Neural cell (in vitro differentiated cells): Measurements from ENCODE around the gene PDLIM1. TPM values are rescaled to one million over a fixed set of nuclear protein-coding genes. Genes with fewer than 3 reads are reported as not detected.

ENCODE experiments used
- H2AFZ ChIP-seq: fragments of 200-600, 300-800 bp; sonication (generic), shearing (Covaris generic); 2 replicates; pipeline ENCODE4 v1.6.0; 2014; ENCODE audit warnings: low read depth, mild to moderate bottlenecking, antibody characterized with exemption, low read length, moderate library complexity
- H3F3A ChIP-seq: fragments of 200-600 bp; shearing (Covaris generic); 2 replicates; pipeline ENCODE4 v1.6.1; 2016; ENCODE audit warnings: mild to moderate bottlenecking, moderate library complexity, mixed read lengths, antibody characterized with exemption, low read length; ENCODE audit not compliant: insufficient read depth, poor library complexity, severe bottlenecking
- H3K27ac ChIP-seq: fragments of 200-600, 300-800 bp; sonication (generic), shearing (Covaris generic); 2 replicates; pipeline ENCODE4 v1.5.1; 2014; ENCODE audit warnings: mild to moderate bottlenecking, low read length, moderate library complexity
- H3K27me3 ChIP-seq: fragments of 300-800, 200-600 bp; sonication (generic), shearing (Covaris generic); 2 replicates; pipeline ENCODE4 v1.6.0; 2014; ENCODE audit warnings: mild to moderate bottlenecking, low read depth, low read length, moderate library complexity; ENCODE audit not compliant: insufficient read depth
- H3K36me3 ChIP-seq: fragments of 300-800, 200-600 bp; sonication (generic), shearing (Covaris generic); 2 replicates; pipeline ENCODE4 v1.5.1; 2014; ENCODE audit warnings: mild to moderate bottlenecking, antibody characterized with exemption, low read length, moderate library complexity; ENCODE audit not compliant: insufficient read depth
- H3K4me2 ChIP-seq: fragments of 300-800, 200-600 bp; sonication (generic), shearing (Covaris generic); 2 replicates; pipeline ENCODE4 v1.6.0; 2014; ENCODE audit warnings: mild to moderate bottlenecking, low read length
- H3K4me3 ChIP-seq: fragments of 300-800, 200-600 bp; sonication (generic), shearing (Covaris generic); 2 replicates; pipeline ENCODE4 v1.5.1; 2014; ENCODE audit warnings: mild to moderate bottlenecking, low read length, moderate library complexity
- H3K79me2 ChIP-seq: fragments of 200-600 bp; shearing (Covaris generic); replicated peaks from 2 replicates; pipeline ENCODE4 v1.6.0; 2014; ENCODE audit warnings: mild to moderate bottlenecking, low read length, moderate library complexity; ENCODE audit not compliant: insufficient read depth
- H3K9ac ChIP-seq: fragments of 300-800, 200-600 bp; sonication (generic), shearing (Covaris generic); 2 replicates; pipeline ENCODE4 v1.6.1; 2016; ENCODE audit warnings: mild to moderate bottlenecking, low read length, mixed read lengths
- H3K9me2 ChIP-seq: fragments of 200-600 bp; shearing (Covaris generic); 2 replicates; pipeline ENCODE4 v1.6.1; 2016; ENCODE audit warnings: mild to moderate bottlenecking, low read length, mixed read lengths; ENCODE audit not compliant: insufficient read depth
- H3K9me3 ChIP-seq: fragments of 200-600, 300-800 bp; sonication (generic), shearing (Covaris generic); 2 replicates; pipeline ENCODE4 v1.6.1; 2016; ENCODE audit warnings: mild to moderate bottlenecking, mixed run types, low read length, moderate library complexity, mixed read lengths
- H4K20me1 ChIP-seq: fragments of 200-600 bp; shearing (Covaris generic); 2 replicates; pipeline ENCODE4 v1.6.1; 2016; ENCODE audit warnings: mild to moderate bottlenecking, mixed run types; ENCODE audit not compliant: insufficient read depth
- EP300 ChIP-seq: fragments of 450-650 bp; conservative IDR thresholded peaks from 2 replicates; pipeline ENCODE4 v1.6.1; 2014; ENCODE audit warnings: antibody characterized with exemption, mild to moderate bottlenecking, moderate library complexity; ENCODE audit not compliant: poor library complexity, severe bottlenecking
- EZH2 ChIP-seq: fragments of 200-600, 300-800 bp; shearing (Covaris generic), sonication (generic); IDR thresholded peaks from 2 replicates; pipeline ENCODE4 v1.6.1; 2014; ENCODE audit warnings: antibody characterized with exemption, low read length, borderline replicate concordance, mild to moderate bottlenecking; ENCODE audit not compliant: insufficient read depth, poor library complexity, severe bottlenecking
- MXI1 ChIP-seq: fragments of 450-650 bp; conservative IDR thresholded peaks from 2 replicates; pipeline ENCODE4 v1.6.1; 2014; ENCODE audit warnings: antibody characterized with exemption, mild to moderate bottlenecking; ENCODE audit not compliant: poor library complexity, severe bottlenecking
- POLR2AphosphoS5 ChIP-seq: IDR thresholded peaks from 2 replicates; pipeline ENCODE4 v1.6.1; 2012
- RAD21 ChIP-seq: fragments of 450-650 bp; conservative IDR thresholded peaks from 2 replicates; pipeline ENCODE4 v1.6.1; 2014; ENCODE audit warnings: antibody characterized with exemption, mild to moderate bottlenecking, moderate library complexity
- SMC3 ChIP-seq: fragments of 450-650 bp; conservative IDR thresholded peaks from 2 replicates; pipeline ENCODE4 v1.6.1; 2014; ENCODE audit warnings: antibody characterized with exemption, mild to moderate bottlenecking, moderate library complexity; ENCODE audit not compliant: poor library complexity
- TAF1 ChIP-seq: IDR thresholded peaks from 2 replicates; pipeline ENCODE4 v1.6.1; 2012; ENCODE audit warnings: low read depth
- polyA plus RNA-seq: library from polyadenylated mRNA; depleted of rRNA; stranded (reverse); fragments of >200 nt; gene quantifications from 2 replicates; pipeline ENCODE4 v1.2.3, GENCODE V29; 2014
- TF ChIP-seq, protein P1 (sequence below): IDR thresholded peaks from 2 replicates; pipeline ENCODE4 v1.6.1; 2012; ENCODE audit warnings: borderline replicate concordance
- TF ChIP-seq, protein P2 (sequence below): fragments of 450-650 bp; IDR thresholded peaks from 2 replicates; pipeline ENCODE4 v1.5.1; 2014; ENCODE audit warnings: antibody characterized with exemption, mild to moderate bottlenecking, moderate library complexity; ENCODE audit not compliant: poor library complexity, severe bottlenecking

PDLIM1 gene
- polyA plus RNA-seq, 1 donor from 2014 or later = 1.0 TPM

DNA sequence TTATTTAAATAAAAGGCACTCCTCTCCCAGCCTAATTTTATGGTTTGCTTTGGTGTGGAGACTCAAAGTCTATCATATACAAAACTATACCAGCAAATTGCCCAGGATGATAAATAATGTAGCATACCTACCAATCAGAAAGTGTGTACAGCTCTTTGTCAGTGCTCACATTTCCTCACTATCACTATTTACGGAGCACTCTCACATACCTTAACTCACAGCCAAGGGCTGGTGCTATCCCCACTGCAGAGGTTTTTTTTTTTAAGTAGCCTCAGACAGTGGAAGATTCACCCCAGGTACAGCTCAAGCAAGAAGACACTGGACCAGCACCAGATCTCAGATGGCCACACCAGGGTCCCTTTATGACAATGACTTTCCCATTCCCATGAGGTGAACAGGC lies 2.5 kb downstream of the PDLIM1 start:
- Histone ChIP-seq H3K27me3 (peaks cover 28% of the 10 kb centered on the region), H3K79me2 (no peaks in the 10 kb centered on the region), H3K9ac (no peak overlapping the region), H3K4me2 (no peak overlapping the region), H3F3A (no peaks in the 10 kb centered on the region), H3K9me2 (no peaks in the 10 kb centered on the region), H4K20me1 (no peaks in the 10 kb centered on the region), H3K36me3 (no peaks in the 10 kb centered on the region), H3K9me3 (no peaks in the 10 kb centered on the region), H3K27ac (no peak overlapping the region), H3K4me3 (no peak overlapping the region), H2AFZ (no peak overlapping the region)
- no peak for TF ChIP-seq EP300
- TF ChIP-seq, protein P1, sequence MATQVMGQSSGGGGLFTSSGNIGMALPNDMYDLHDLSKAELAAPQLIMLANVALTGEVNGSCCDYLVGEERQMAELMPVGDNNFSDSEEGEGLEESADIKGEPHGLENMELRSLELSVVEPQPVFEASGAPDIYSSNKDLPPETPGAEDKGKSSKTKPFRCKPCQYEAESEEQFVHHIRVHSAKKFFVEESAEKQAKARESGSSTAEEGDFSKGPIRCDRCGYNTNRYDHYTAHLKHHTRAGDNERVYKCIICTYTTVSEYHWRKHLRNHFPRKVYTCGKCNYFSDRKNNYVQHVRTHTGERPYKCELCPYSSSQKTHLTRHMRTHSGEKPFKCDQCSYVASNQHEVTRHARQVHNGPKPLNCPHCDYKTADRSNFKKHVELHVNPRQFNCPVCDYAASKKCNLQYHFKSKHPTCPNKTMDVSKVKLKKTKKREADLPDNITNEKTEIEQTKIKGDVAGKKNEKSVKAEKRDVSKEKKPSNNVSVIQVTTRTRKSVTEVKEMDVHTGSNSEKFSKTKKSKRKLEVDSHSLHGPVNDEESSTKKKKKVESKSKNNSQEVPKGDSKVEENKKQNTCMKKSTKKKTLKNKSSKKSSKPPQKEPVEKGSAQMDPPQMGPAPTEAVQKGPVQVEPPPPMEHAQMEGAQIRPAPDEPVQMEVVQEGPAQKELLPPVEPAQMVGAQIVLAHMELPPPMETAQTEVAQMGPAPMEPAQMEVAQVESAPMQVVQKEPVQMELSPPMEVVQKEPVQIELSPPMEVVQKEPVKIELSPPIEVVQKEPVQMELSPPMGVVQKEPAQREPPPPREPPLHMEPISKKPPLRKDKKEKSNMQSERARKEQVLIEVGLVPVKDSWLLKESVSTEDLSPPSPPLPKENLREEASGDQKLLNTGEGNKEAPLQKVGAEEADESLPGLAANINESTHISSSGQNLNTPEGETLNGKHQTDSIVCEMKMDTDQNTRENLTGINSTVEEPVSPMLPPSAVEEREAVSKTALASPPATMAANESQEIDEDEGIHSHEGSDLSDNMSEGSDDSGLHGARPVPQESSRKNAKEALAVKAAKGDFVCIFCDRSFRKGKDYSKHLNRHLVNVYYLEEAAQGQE = no peak
- TF ChIP-seq MXI1 = no peak
- no peak for TF ChIP-seq SMC3
- TF ChIP-seq RAD21 = no peak
- TF ChIP-seq POLR2AphosphoS5 = no peak
- TF ChIP-seq TAF1 = no peak
- no peak for TF ChIP-seq EZH2
- TF ChIP-seq, protein P2, sequence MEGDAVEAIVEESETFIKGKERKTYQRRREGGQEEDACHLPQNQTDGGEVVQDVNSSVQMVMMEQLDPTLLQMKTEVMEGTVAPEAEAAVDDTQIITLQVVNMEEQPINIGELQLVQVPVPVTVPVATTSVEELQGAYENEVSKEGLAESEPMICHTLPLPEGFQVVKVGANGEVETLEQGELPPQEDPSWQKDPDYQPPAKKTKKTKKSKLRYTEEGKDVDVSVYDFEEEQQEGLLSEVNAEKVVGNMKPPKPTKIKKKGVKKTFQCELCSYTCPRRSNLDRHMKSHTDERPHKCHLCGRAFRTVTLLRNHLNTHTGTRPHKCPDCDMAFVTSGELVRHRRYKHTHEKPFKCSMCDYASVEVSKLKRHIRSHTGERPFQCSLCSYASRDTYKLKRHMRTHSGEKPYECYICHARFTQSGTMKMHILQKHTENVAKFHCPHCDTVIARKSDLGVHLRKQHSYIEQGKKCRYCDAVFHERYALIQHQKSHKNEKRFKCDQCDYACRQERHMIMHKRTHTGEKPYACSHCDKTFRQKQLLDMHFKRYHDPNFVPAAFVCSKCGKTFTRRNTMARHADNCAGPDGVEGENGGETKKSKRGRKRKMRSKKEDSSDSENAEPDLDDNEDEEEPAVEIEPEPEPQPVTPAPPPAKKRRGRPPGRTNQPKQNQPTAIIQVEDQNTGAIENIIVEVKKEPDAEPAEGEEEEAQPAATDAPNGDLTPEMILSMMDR = no peak

DNA sequence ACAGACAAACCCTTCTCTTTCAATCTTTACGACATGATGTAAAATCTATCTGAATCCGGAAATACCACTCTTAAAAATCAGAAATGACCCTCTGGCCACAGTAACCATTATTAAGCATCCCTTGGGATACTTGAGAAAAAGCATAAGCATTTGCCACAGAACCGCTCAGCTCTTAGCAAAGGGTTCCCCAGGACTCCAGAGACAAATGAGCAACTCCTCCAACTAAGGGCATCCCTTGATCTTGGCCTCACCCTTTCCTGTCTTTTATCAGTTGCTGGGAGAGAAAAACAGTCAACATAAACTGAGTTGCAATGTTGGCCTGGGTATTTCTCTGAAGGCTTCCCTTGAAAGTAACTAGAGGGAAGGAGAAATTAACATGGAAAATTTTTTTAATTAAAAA lies 3.5 kb downstream of the PDLIM1 start:
- H3K27me3 ChIP-seq = peaks cover 28% of the 10 kb centered on the region
- no peaks in the 10 kb centered on the region for H3K79me2 ChIP-seq

More for the DNA sequence above, 3.5 kb downstream of the PDLIM1 start:
- no peaks in the 10 kb centered on the region for H3K36me3 ChIP-seq
- no peak overlapping the region for H3K4me3 ChIP-seq
- H3K9ac ChIP-seq = no peak overlapping the region
- H3F3A ChIP-seq = no peaks in the 10 kb centered on the region
- H4K20me1 ChIP-seq = no peaks in the 10 kb centered on the region
- H3K4me2 ChIP-seq = no peak overlapping the region
- no peaks in the 10 kb centered on the region for H3K9me2 ChIP-seq
- no peaks in the 10 kb centered on the region for H3K9me3 ChIP-seq
- no peak for TF ChIP-seq EZH2
- TF ChIP-seq POLR2AphosphoS5 = no peak
- TF ChIP-seq, protein P2 = no peak
- TF ChIP-seq TAF1 = no peak
- no peak for TF ChIP-seq RAD21
- TF ChIP-seq, protein P1 = no peak
- TF ChIP-seq MXI1 = no peak
- no peak for TF ChIP-seq EP300
- H3K27ac ChIP-seq = no peak overlapping the region
- no peak overlapping the region for H2AFZ ChIP-seq
